ENCODE measurements around the gene HIVEP3.

HIVEP3 gene

DNA sequence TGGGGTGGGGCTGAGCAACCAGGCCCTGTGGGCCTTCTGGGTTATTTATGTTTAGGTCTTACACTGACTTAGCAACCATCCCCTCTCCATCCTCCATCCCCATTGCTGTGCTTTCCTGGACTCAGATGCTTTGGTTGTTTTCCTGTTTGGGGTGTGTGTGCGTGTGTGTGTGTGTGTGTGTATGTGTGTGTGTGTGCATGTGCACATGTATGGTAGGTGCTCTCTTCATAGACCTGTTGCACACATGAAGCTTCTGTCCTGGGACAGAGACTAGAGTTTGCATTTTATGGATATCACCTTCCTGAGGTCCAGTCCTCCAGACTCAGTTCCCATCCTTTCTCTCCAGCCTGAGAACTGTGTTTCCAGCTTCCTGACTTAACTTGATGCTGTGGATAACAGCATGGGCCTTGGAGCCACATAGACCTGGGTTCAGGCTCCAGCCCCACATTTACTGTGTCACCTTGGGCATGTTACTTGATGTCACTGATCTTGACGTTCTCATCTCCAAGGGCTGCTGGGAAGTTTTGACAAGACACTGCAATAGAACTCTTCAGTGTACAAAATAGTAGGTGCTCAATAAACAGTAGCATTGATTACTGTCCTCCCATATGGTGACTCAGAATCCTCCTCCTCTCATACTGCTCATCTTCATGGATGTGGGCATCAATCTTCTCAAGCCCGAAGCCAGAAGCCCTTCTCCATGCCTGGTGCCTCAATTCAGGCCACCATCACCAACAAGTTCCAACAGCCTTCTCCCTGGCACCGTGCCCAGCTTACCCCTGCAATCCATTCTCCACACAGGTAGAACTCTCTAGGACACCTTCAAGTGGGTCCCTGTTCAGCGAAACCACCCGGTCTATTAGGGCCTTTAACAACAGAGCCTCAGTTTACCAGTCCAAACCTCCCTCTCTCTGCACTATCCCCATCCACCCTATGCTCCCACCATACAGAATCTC lies 252.5 kb downstream of the HIVEP3 start:
- no peak for DNase-seq (ENCODE audit: low spot score)

DNA sequence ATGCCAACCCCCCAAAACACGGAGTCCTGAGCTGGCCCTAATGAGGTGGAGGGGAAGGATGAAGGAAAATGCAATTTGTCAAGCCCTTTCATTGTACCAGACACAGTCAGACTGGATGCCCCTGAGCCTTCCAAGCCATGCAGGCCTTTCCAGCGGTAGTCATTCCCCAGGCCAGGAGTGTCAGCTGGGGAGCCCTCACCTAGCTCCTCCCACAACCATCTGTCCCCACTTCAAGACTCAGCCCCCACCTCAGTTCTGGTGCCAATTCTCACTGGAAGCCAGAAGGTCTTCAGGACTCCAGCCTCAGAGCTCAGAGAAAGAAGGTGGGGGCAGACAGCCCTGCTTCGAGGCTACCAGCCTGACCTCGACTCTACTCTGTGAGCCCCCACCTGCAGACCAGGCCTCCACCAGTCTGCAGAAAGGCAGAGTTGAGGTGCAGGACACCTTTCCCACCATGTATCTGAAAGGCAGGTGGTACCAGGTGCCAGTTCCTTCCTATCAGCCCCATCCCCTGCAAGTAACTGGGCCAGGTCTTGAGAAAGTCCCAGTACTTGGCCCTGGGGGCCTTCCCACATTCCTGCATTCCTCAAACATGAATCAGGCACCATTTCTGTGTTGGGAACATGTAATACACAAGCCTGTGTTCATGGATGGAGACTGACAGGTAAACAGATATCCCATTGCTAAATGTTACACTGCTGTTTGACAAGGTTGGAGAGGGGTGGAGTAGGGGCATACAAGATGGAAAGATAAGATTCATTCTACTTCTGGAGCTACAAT lies 253.7 kb downstream of the HIVEP3 start:
- DNase-seq (ENCODE audit: low spot score): no peak

DNA sequence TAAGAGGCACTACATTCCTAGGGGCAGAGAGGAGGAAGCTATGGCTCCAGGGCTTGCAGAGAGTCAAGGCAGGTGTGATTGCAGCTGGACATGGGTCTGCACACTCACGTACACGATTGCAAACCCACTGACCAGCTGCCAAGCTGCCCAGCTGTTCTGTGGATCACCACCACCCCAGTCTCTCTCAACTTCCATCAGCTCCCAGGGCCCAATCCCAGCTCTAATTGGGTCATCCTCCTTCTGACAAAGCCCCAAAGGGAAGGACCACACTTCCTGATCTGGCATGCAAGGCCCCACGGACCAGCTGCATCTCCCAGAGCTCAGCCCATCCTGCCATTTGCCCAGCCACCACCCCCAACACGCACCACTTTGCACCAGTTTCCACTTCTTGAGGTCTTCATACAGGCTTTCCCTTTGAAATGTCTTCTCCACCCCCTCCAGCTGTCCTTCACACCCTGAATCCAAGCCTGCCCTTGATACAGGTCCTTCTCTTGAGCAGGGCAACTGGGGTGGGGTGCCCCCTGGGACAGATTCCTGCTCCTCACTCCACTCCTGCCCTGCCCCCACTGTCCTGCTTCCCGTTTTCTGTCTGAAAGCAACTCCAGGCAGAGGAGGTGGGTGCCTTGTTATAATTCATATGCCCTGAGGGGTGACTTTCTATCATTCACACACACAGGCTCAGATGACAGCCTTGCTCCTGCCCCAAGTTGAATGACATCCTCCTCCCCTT lies 254.9 kb downstream of the HIVEP3 start:
- DNase-seq (ENCODE audit: low spot score): no peak

DNA sequence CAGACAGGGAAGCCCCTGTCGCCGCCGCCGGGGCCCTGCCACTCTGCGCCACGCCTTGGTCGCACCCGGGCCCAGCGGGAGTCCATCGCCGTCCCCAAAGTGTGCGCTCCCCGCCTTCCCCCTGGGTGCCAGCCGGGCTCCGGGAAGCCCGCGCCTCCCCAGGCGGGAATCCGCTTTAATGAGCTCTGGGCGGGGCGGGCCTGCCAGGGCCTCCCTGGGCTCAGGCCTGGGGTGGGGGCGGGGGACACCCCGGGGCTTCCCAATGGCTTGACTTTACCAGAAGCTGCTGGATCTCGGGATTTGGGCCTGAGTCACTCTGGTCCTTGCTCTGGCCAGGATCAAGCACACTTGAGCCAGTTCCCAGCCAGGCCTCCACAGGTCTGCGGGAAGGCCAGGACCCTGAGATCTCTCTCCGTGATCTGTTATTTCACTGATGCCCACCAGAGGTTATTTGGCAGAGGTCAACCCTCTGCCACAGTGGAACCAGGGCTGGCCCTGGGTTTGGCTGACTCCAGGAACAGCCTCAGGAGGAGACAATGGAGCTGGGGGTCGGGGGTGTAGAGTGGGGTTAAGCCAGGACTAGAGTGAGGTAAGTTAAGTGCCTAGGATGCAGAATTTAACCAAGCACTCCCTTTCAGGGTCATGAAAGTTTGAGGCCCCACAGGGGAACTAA lies 255.8 kb downstream of the HIVEP3 start:
- DNase-seq (ENCODE audit: low spot score): peak; percentile 69

DNA sequence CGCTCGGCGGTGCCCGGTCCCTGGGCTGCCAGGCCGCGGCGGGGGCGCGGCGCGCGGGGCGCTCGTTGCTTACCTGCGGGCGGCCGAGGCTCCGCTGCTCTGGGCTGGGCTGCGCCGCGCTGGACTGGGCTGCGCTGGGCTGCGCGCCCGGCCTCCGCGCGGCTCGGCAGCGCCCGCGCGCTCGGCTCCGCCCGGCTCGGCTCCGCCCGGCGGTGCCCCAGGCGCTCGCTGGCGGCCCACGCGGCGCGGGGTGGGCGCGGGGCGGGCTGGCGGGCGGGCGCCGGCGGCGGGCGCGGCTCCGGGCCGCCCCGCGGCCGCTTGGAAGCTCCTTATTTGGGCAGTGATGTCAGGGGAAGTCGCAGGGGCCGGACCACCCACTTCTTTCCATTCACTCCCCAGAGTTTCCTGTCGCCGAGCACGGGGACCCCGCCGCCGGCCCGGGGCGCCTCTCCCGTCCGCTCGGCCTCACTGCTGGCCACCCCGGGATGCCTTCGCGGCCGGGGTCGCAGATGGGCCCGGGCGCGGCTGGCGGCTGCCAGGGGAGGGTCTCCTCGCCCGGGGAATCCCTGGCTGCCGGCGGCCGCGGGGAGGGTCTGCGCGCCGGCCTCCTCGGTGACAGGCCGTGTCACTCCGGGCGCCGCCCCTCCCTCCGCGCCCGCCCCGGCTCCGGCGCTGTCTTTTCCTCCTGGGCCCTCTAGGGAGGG lies 256.5 kb downstream of the HIVEP3 start:
- DNase-seq (ENCODE audit: low spot score): peak; percentile 85

DNA sequence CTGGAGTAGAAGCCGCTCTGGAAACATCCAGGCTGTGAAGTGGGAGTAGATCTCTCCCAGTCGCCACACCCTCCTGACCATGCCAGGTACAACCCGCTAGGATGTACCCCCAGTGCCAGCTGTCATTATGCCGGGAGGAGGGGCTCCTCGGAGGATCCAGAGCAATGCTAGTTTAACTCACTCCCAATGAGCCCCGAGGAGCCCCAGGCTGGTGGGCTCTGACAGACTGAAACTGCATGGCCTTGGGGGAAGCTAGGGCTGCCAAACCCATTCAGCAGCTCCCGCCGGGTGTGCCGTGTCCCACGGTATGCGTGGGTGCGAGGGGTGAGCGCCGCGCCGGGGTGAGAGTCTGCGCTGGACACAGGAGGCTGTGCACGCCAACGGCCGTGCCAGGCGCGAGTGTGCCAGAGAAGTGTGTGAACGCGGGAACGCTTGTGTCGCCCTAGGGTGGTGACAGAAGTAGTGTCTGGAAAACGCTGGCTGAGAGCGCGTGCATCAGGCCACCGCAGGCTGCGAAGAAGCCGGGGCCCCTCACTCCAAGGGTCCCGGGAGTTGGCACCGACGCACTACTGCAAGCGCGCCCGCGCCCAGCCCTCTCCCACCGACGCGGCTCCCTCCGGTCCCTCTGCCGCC lies 257.2 kb downstream of the HIVEP3 start:
- peak; percentile 58 for DNase-seq (ENCODE audit: low spot score)

DNA sequence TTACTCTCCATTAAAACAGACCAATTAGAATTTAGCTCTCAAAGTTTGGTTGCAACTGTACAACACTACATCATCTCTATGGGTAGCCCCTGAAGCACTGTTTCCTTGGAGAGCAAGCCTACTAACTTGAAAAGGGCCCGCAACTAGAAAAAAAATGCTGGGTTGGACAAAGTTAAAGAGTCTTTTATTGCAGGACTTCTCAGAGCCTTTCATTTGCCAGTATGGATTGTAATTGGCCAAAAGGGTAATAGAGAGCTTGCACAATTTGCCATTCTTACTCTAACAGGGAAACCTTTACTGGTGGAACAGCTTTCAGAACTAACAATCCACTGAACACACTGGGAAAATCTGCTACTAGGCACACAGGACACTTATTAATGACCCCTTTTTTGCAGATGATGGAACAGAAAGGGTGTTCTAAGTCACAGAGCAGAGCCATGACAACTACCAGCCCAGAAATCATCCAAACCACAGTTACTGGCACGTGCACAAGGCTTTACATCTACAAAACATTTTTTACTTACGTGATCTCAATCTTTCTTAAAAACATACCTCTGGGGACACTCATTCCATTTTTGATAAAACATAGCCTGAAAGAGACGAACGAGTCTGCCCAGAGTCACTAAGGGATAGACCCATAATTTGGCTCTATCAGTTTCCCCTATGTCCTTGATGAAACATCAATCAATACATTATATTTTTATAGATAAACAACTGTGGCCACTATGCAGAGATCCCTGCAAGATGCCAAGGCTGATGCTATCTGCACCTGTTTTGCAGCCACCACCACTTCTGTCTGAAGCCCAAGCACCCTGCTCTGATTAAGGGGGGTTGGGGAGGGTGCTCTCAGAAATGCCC lies 257.9 kb downstream of the HIVEP3 start:
- DNase-seq (ENCODE audit: low spot score): no peak

DNA sequence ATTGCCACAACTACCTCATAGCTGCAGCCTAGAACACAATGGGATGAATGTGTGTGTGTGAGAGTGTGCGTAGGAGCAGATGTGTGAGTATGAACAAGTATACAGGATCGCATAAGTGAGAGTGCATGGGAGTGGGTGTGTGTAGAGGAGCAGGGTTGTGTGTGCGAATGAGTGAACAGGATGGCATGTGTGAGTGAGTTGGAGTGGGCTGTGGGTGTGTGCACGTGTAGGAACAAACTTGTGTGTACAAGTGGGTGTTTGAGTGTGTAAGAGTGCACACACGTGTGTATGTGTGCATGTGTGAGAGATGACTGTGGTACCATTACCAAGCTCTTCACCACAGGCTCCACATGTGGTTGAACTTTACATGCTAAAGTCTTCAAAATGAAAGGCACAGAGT lies 258.8 kb downstream of the HIVEP3 start:
- DNase-seq (ENCODE audit: low spot score): no peak

DNA sequence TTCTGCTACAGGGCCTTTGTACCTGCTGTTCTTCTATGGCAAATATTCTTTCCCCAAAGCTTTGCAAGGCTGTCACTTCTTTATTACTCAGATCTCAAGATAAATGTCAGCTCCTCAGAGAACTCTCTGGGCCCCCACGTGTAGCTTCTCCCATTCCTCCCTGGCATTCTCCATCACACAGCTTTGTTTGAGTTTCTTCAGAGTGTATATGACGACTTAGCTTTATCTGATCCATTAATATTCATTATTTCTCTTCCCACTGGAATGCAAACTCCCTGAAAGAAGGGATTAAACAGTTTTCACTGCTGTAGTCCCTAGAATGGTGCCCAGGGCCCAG lies 259.6 kb downstream of the HIVEP3 start:
- no peak for DNase-seq (ENCODE audit: low spot score)

DNA sequence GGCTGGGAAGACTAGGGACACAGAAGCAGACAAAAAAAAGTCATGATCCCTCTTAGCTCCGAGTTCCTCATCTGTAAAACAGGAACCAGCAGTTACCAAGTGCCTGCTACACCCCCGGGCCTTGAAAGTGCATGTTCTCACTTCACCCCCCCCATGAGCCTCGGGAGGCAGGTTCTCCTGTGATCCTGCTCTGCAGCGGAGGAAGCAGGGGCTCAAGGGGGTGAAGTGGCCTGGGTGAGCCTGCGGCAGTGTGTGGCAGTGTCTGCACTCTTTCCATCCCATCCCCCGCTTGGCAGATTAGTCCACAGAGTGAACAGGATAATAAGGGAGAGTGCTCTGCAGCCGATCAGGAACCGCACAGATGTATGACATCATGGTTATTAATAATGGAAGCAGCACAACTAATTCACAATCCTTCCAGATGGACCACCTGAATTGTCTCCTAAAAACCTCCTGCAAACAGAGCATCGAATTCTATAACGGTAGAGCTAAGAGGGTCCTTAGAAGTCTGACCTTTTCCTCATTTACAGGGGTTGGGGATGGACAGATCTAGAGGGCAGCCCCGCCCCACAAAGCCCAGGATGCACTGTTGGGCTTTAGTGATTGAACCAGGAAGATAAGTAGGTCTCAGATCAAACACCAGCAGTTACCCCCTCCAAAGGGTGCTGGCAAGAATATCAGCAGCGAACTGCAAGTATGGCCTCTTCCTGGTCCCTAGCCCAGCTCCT lies 260.1 kb downstream of the HIVEP3 start:
- DNase-seq (ENCODE audit: low spot score): no peak

DNA sequence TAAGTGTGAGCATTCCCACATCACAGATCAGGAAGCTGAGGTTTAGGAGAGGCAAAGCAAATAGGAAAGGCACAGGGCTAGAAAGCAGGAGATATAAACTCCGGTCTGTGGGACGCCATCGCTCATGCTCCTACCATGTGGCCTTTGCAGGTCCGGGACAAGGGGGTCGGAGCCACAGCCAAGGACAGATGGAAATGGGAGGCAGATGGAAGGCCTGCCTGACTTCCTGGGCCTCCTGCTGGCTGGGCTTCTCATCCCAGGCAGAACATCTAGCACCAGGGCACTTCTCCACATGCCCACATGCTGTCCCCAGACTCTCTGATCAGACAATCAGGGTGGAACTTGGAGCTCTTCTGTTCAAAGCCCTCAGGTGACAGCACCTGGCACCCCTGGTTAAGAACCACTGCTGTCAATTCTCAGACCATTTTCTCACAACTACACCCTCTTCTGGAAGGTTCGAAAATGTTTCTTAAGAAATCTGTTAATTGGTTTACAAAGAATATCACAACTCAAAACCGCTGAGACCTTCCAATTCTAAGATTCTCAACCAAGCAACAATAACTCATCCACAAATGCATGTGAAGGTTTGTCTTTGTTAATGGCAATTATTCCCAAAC lies 260.9 kb downstream of the HIVEP3 start:
- DNase-seq (ENCODE audit: low spot score): no peak

DNA sequence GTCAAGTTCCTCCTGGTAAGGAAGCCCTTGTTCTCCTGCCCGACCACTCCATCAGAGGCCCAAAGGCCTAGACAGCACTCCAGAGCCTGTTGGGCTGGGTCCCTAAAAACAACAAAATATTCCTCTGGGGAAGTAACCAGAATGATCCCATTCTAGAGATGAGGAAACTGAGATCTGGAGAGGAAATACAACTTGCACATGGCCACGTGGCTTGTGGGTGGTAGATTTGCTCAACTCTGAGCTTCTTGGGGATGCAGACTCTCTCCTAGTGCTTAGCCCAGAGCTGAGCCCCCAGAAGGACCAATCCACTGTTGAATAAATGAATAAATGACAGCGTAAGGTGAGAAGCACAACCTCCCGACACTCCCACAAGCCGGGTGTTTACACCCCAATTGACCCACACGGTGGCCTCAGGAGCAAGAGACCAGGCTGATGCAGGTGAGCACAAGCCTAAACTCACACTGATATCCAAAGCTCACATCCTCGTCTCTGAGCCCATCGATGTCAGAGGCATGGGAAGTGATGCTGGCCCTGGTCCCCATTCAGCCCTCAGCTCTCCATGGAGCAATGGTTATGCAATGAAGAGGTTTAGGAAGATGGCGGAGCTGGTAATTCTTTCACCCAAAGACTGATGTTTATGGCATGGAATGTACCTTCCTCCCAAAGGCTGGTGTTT lies 261.8 kb downstream of the HIVEP3 start:
- DNase-seq (ENCODE audit: low spot score): no peak

DNA sequence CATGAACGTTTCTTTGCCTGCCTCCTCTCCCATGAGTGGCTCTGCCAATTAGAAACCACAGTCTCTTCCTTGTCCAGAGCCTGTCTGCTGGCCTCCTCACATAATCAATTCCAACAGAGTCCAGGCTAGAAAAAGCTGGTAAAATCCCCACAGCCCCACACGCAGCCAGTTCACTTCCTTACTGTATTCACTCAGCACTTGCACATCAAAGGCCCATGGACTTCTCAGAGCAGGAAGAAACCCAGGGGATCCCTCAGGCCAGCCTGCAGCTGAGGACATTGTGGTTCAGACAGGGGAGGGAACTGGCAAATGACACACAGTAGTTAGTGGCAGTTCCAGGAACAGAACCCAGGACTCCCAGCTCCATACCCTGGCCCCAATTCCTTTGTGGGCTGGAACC lies 262.7 kb downstream of the HIVEP3 start:
- DNase-seq (ENCODE audit: low spot score): no peak

DNA sequence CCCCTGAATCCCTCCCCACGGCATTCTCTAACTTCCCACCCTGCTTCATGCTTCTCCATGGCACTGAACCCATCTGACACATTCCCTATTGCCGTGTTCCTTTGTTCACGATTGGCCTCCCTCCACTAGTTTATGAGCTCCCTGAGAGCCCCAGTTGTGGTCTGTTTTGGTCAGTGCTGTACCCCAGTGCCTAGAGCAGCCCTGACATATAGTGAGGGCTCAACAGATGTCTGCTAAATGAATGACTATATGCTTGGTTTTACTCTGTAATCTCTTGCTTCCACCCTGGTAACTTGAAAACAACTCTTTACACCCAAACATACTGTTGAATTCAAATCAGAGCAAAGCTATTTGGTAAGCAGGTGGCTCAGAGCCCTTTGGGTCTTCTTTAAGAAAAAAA lies 263.1 kb downstream of the HIVEP3 start:
- no peak for DNase-seq (ENCODE audit: low spot score)

DNA sequence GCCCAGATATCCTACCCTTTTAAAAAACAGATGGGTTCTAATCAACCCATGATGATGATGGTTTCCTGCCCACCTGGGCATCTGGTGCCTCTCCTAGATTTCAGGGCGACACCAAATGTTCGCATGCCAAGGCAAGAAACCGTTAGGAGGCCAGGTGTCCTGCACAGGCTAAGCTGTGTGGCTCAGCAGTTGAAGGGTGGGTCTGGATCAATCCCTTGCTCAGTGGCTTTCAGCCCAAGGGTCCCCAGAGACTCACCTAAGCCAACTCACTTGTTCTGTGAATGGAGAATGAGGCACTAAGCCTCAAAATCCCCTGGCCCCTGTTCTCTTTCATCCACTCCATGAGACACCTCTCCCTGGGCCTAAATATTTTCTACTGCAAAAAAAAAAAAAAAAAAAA lies 265.1 kb downstream of the HIVEP3 start:
- DNase-seq (ENCODE audit: low spot score): no peak

DNA sequence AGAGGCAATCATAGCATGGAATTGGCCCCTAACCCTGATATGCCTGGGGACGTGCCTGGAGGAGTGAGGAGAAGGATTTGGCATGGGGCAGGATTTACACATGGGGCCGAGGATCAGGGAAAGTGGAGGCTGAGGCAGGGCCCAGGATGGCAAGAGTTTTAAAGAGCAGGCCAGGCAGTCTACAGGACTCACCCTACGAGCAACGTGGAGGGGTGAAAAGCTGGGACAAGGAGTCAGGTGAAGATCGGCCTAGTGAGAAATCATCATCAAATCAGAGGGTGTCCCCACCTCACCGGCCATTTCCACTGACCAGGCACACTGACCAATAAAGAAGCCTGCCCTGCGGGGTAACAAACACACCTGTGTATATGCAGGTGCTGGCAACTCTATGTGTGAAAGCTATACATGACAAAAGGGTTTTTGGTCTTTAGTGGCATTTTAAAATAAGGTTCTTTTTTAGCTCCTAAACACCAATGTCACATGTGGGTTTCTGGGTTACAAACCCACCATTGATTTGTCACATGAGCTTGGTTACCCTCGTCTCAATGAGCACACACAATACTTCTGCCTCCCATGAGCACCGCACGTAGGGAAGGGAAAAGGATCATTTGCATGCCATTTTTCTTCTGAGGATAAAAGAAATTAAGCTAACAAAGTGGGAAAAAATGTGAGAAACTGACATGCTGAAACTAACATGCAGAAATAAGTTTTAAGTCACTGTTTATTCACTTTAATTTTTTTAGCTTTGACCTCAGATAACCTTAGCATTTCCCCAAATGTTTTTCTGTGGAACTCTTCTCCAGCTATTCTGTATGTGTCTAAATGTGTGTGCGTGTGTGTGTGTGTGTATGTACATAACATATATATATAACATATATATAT lies 266.1 kb downstream of the HIVEP3 start:
- DNase-seq (ENCODE audit: low spot score): no peak
